Activated naive CD4-positive, alpha-beta T cell (primary cell): ENCODE data around the gene TMEM131.
"Not testable (repeated sequence)": the region's sequence is repeated elsewhere in the genome, so short reads cannot be mapped to it uniquely, and the experiment has no call there.

Experiments used
- DNase-seq, 4 experiments: peaks; one replicate each; lab custom pipeline; 2025; lab: John Stamatoyannopoulos, UW

TMEM131 gene

DNA sequence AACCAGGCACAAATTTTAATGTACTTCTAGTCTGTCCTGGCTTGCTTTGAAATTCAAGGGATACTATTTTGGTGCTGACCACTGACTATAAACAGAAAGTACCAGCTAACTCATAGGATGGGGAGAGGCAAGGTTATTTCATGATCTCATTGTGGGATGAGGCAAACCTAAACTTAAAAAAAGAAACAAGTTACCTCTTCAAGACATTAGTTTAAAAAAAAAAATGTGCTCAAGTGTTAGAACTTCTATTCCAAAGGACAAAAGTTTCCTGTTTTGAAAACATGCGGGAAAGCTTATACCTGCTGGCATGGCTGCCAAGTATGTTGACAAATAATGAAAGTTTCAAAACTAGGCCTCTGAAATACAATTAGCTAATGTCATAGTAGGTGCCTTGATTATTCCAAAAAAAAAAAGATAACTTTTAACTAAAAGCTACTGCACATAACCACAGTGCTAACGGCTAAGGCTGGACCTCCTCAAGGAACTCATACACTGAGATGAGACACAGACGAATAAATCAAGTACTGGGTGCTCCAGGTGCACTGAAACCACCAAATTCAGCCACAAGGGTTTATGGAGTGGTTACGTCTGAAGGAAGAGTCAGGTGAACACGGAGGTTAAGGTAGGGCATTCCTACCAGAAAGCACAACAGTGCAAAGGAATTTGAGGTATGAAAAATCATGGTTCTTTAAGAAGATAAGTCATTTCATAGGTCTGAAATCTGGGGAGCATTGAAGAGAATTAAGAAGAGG, 38.1 kb downstream of the TMEM131 start:
- DNase-seq = no peak

DNA sequence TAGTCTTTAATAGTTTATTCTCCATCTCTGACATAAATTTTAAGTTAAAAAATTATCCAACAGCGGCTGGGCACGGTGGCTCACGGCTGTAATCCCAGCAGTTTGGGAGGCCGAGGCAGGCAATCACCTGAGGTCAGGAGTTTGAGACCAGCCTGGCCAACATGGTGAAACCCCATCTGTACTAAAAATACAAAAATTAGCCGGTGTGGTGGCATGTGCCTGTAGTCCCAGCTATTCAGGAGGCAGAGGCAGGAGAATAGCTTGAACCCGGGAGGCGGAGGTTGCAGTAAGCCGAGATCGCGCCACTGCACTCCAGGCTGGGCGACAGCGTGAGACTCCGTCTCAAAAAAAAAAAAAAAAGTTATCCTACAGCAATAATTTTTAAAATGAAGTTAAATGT, 39.0 kb downstream of the TMEM131 start:
- DNase-seq = not testable (repeated sequence)

DNA sequence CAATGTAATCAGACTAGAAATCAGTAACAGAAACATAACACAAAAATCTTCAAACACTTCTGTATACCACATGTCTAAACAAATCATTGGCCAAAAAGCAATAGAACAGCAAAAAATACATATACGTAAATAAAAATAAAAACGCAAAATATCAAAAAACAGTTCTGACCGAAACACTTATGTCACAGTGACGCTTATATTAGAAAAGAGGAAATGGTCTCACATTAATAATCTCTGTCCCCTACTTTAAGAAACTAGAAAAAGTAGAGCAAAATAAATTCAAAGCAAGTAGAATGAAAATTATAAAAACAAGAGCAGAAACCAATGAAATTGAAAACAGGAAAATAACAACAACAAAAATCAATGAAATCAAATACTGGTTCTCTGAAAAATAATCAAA, 41.9 kb downstream of the TMEM131 start:
- no peak for DNase-seq

DNA sequence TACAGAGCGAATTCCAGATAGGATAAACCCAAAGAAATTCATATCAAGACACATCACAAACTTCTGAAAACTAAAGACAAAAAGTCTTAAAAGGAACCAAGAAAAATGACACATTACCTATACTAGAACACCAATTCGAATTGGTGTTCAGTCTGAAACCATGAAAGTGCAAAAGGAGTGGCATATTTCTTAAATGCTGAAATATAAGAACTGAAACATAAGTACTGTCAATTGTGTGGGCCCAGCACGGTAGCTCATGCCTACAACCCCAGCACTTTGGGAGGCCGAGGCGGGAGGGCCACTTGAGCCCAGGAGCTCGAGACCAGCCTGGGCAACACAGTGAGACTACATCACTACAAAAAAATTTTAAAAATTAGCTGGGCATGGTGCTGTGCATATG, 43.4 kb downstream of the TMEM131 start:
- DNase-seq = no peak

DNA sequence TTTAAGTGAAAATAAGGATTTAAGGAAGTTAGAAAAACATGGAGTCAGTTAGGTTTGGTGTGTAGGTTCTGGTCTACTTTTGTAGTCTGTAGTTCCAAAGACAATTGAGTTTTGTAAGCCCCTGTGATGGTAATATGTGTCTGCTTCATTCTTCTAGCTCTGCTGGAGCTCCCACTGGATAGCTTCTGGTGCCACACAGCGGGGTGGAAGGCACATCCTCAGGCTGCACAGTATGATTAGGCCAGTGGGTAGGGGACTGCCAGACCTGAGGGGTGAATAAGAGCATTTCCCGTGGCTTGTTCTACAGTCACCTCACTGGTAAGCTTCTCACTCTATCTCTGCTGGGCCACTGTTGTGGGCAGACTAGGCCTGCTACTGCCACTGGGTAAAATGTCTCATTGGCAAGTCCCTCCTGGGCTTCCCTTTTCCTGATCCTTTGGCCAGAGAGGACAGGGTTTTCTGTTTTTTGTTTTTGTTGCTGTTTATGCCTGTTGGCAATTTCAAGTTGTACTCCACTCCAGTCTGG, 44.5 kb downstream of the TMEM131 start:
- DNase-seq = no peak

DNA sequence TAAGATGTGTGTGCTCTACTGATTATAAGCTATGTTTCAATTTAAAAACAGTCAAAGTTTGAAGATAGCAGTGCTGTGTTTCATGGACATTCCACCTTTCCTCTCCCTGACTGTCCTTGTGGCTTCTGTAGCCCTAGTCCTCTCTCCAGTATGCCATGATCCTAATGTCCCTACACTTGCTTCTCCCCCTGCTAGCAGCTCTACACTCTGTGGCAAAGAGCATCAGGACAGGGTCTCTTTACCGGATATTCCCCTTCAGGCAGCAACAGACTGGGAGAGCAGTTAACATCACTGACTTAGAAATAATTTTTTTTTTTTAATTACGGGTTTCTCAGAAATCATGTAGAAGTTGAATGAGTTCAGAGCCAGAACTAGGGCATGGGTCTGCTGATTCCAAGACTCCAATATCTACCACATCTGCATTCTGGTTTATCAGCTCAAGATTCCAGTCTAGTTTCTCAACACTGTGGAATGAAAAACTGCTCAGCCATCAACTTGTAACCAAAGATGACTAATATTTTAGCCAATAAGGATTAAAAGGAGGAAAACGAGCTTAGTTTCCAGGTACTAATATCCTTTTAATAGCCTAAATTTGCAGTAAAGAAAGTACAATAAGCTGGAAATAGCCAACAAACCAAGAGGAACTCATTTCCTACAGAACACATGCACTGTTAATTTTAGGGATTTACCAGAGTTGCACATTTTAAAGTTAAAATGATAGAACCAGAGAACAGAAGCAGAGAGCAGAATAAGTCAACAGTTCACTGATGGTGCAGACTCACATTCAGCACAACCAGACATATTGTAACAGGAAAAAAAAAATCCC, 45.2 kb downstream of the TMEM131 start:
- DNase-seq = no peak

DNA sequence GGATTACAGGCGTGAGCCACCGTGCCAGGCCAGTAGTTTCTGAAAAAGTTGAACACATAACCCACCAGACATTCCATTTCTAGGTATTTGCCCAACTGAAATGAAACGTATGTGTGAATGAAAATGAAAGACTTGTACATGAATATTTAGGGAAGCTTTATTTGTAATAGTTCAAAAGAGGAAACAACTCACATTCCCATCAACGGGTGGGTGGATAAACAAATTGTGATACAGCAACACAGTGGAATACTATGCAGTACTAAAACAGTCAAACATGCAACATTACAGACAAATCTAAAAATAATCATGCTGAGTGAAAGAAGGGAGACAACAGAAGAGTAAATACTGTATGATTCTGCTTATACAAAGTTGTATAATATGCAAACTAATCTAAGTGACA, 46.8 kb downstream of the TMEM131 start:
- no peak for DNase-seq

DNA sequence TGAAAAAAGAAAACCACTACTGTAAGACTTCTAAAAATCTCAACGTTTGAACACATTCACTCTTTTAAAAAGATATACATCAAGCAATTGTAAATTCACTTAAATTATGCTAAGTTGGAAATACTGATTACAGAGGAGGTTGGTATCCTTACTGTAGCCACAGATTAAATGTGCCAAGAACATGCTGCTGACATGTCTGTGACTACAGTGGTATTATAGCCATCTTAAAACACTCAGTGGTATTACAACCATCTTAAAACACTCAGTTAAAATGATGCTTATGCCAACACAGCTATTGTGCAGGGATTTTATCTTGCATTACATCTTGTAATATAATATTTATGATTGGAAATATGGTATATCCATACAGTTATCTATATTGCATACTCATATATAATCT, 50.0 kb downstream of the TMEM131 start:
- DNase-seq = no peak

DNA sequence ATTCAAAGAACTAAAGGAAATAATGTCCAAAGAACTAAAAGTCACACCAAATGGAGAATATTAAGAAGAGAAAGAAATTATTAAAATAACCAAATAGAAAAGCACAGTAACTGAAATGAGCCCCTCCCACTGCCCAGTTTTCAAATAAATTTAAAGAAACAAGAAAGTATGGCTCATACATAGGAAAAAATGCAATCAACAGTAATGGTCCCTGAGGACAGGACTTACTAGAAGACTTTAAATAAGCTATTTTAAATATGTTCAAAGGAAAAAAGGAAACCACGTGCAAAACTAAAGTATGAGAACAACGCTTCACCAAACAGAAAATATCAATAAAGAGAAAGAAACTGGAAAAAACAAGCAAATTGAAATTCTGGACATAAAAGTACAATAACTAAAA, 58.9 kb downstream of the TMEM131 start:
- no peak for DNase-seq

DNA sequence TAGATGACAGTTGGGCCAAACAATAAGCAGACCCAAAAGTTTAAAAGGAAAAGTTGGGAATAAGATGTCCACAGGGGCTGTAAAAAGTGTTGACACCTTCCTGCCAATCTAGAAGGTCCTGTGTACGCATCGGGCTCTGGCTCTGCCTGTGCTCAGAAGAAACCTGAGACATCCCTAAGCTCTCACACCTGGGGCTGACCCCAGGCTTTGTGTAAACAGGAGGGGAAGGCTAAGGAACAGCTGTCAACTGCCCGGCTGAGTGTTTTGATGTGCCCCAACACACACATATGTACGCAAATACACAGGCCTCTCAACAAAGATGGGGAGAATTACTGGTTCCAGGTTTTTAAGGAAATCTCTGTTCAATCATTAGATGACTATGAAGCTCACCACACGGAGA, 59.5 kb downstream of the TMEM131 start:
- DNase-seq = no peak

DNA sequence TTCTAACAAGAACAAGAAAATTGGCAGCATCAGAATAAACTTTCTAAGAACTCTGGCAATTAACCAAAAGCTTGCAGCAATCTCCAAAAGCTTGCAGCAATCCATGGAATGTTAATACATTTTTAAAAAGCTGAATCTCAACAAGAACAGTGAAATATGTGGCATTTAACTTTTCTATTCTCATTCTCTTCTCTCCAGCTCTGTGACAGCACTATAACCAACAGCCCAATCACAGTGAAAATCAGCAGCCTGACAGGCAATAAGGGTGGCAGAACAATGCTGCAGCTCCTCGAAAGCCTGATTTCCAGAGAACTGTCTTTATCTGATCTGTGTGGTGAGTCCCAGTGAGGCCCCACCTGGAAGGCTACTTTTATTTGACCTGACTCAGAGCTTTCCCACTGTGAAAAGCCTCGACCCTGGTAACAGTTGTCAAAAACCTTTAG, 60.0 kb downstream of the TMEM131 start:
- DNase-seq = no peak

DNA sequence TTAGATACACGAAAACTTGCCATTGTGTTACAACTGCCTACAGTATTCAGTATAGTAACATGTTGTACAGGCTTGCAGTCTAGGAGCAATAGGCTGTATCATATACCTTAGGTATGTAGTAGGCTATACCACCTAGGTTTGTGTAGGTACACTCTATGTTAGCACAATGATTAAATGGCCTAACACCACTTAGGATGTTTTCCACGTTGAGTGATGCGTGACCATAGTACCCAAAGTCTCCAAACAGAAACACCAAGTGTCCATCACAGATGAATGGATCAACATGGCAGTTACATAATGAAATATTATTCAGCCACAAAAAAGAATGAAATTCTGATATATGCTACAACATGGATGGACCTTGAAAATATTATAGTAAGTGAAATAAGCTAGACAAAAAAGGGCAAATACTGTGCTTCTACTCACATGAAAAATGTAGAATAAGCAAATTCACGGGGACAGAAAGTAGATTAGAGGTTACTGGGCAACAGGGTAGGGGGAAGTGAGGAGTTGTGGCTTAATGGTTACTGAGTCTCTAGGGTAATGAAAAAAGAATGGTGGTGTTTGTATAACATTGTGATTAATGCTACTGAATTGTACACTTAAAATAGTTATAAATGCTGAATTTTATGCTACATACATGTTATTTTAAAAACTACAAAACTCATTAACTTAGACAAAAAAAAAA, 62.6 kb downstream of the TMEM131 start:
- no peak for DNase-seq

DNA sequence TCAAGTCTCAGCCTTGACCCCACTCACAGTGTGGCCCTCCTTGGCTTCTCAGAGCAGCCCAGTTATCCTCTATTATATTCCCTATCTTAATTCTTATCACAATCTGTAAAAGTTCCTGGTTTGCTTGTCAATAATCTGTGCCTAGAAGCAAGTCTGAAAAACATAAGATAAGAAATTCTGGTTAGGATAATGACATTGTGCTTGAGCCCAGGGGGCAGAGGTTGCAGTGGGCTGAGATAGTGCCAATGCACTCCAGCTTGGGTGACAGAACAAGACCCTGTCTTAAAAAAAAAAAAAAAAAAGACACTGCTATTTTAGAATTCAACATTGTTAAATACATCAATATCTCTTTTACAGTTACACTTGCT, 63.9 kb downstream of the TMEM131 start:
- no peak for DNase-seq

DNA sequence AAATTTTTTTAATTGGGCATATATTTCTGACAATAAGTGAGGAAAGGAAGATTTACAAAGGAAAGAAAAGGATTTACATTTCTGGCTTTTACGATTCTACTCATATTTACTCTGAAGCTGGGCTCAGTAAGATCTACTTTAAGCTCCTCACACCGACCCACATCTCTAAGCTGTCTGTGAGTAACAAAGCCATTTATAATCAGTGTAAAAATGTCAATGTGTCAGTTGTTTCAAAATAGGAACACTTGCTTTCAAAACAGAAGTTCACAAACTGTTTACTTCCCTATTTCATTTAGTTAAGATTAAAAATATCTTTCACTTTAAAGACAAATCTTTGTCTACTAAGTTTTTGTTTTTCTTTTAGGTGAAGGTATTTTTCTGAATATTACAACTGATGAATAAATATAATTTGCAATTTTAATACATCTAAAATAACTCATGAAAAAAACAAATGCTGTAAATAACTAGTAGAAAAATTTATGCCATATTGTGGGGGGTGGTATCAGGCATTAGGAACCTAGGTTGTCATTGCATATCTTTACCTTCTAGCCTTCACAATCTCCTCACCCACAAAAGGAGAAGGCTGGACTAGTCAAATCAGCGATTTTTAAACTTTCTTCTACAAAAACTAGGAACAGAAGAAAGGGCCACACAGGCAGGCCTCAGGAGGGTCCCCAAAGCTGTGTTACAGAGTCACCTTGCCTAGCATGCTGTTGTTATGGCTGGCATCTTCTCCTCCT, 64.5 kb downstream of the TMEM131 start:
- DNase-seq = no peak

DNA sequence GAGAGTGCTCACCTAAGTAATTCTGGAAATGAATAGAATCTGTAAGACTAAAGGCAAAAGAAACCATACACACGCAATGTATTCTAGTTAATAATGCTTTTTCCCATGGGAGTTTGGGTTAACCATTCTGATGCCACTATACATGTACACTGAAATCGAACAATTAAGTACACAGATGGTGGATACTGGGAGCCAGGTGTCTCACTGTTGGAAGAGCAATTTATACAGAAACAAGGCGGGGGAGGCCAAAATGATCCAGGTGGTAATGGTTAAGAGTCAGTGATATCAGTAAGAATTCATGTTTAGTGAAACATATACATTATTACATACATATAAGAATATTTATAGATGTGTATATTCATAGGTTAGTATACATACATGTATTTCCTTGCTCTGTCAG, 67.2 kb downstream of the TMEM131 start:
- DNase-seq = no peak

DNA sequence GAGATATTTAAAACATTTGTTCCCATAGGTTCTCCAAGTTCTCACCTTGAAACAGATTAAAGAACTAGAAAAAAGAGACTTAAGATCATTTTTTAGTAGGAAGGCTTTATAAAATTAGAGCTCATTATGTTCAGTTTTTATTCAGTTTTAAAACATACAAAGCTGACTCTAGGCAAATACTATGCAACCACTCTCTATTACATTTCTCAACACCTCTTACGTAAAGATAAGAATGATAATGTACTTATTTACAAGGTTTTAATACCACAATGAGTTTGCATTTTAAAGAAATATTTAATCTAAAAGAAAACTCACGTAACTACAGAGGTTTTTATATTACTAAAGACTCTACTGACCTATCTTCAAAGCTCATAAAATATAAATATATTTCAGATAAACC, 68.8 kb downstream of the TMEM131 start:
- DNase-seq = no peak

DNA sequence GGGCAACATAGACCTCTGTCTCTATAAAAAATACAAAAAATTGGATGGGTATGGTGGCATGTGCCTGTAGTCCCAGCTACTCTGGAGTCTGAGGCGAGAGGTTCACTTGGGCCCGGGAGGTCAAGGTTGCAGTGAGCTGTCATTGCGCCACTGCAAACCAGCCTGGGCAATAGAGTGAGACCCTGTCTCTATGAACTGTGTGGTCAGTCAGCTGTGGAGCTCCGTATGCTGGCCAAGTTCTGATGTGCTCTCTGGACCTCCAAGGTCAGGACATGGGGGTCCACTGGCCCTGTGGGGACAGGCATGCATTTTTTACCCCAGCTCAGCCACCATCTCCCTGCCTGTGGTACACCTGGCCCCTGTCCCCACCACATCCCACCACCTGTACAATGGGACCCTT, 71.6 kb downstream of the TMEM131 start:
- no peak for DNase-seq

DNA sequence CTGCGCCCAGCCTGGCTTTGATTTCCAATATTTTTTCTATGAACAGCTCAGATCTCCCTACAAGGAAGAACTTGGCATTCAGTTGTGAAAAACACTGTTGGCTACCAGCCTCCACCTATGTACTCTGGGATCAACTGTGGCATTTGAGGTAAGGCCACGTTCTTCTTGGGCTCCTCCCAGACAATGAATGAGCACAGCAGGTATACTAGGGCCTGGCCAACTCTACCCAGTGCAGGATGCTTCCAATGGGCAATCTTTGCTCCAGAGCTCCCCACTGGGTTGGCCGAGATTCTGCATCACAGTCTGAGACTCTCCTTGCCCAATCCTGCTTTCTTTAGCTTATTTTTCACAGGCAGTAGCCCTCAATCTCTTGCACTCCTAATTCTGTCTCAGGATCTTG, 75.9 kb downstream of the TMEM131 start:
- no peak for DNase-seq

DNA sequence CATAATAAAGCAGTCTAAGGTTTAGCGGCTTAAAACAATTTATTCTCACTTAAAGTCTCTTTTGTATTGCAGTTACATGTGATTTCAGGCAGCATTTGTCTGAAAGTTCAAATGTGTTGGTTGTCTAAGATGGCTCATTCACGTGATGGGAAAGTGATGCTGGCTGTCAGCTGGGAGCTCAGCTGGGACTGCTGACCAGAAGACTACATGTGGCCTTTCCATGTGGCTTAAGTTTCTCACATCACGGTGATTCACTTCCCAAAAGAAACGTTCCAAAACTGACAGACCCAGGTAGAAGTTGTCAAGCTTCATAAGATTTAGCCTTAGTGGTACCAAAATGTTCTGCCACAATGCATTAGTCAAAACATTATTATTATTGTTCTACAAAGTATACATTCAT, 76.9 kb downstream of the TMEM131 start:
- DNase-seq = no peak

DNA sequence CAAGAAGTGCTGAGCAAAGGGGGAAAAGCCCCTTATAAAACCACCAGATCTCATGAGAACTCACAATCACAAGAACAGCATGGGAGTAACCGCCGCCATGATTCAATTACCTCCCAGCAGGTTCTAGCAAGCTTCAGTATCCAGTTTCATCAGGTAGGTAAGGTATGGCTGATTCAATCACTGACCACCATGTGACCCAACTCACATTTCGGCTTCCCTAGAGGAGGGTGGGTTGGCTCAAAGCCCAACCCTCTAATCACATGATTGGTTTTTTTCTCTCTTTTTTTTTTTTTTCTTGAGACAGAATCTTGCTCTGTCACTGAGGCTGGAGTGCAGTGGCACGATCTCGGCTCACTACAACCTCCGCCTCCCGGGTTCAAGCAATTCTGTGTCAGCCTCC, 78.1 kb downstream of the TMEM131 start:
- not testable (repeated sequence) for DNase-seq

DNA sequence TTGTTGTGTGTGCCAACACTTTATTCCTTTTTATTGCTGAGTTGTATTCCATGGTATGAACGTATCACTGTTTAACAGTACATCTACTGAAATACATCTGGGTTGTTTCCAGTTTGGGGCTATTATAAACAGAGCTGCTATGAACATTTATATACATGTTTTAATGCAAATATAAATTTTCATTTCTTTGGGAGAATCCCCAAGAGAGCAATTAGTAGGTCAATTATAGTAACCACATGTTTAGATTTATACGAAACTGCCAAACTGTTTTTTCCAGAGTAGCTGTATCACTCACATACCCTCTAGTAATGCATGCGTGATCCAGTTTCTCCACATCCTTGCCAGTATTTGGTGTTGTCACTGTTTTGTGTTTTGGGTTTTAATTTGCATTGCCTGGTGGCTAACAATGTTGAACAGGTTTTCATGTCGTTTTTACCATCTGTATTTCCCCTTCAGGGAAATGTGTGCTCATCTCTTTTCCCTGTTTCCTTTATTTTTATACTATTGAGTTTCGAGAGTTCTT, 81.0 kb downstream of the TMEM131 start:
- no peak for DNase-seq

DNA sequence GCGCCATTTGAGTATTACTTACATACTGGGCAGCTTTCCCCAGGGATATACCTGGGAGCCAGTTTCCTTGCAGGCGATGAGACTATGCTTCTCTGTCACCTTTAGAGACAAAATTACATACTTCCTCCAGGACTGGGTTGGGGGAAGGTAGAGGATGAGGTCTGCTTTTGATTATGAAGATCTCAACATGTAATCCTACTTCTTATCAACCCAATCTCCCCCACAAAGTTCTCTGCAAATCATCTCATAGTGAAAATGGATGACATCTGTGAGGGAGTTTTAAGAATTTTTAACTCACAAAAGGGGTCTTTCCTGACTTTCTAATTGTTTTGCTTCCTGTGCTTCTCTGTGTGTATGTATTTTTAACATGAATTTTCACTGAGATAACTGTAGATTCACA, 81.9 kb downstream of the TMEM131 start:
- no peak for DNase-seq
